Prostate gland (tissue), 2 donors: ENCODE results near the gene USP24.

Experiments used
- CTCF ChIP-seq, 4 experiments: fragments of 200-600 bp in 2 of 4; fragments of 450-650 bp in 2 of 4; sonication (generic) in 2 of 4; IDR thresholded peaks; 1 replicate in 3 of 4; 2 replicates in 1 of 4; pipeline ENCODE4 v1.5.1; 2016 to 2019; ENCODE audit warnings: antibody characterized with exemption in 4 of 4, mild to moderate bottlenecking in 2 of 4, moderate library complexity in 2 of 4
- POLR2AphosphoS5 ChIP-seq: sonication (generic); formaldehyde crosslinking; IDR thresholded peaks from one replicate; pipeline ENCODE4 v1.6.1; 2017; ENCODE audit warnings: antibody characterized with exemption

- TF ChIP-seq CTCF (IDR thresholded peaks at IDR 0.05) (no peak), POLR2AphosphoS5 (no peak)
Measured at GRCh38 chr1:55164906-55165305, 50.3 kb downstream of the USP24 start.
